Uterus (tissue), 2 donors: ENCODE data around the gene CAPZB.

Experiments
- POLR2A ChIP-seq, 2 donors: fragments of 450-650 bp; IDR thresholded peaks; one replicate each; pipeline ENCODE4 v1.6.1; 2016; ENCODE audit warnings: antibody characterized with exemption in 2 of 2, mild to moderate bottlenecking in 1 of 2, moderate library complexity in 1 of 2
- TF ChIP-seq, protein P1 (sequence below), 4 experiments: fragments of 200-600 bp in 2 of 4; fragments of 450-650 bp in 2 of 4; sonication (generic) in 2 of 4; IDR thresholded peaks; one replicate each; pipeline ENCODE4 v1.5.1; 2016 to 2019; ENCODE audit warnings: antibody characterized with exemption in 4 of 4, mild to moderate bottlenecking in 2 of 4, moderate library complexity in 1 of 4

DNA sequence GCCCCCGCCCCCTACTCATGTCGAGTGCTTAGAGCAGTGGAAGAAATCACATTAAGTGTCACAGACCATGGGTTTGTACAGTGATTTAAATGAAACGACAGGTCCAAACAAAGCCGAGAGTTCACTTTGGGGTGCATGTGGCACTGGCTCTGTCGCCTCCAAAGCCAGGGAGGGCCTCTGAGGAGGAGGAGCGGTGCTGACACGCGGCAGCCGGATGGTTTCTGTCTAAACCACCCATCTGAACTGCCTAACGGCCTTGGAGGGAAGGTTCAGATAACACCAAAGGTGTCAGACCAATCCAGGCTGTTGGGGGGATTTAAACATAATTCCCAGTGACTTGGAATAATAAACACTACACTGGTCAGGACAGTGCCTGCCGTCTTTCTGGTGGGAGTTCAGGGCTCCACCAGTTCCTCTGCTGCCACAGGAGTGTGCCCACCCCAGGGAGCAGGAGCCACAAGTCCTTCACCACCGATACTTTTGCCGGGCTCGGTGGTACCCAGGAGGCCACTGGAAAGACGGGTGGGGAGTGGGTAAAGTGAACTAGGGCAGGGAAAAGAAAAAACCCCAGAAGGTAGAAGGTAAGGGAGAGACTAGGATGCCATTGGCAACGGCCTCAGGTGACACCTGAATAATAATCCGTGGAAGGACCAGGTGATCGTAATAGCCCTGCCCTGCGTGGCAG is 95.0 kb downstream of the CAPZB start:
- TF ChIP-seq, protein P1, sequence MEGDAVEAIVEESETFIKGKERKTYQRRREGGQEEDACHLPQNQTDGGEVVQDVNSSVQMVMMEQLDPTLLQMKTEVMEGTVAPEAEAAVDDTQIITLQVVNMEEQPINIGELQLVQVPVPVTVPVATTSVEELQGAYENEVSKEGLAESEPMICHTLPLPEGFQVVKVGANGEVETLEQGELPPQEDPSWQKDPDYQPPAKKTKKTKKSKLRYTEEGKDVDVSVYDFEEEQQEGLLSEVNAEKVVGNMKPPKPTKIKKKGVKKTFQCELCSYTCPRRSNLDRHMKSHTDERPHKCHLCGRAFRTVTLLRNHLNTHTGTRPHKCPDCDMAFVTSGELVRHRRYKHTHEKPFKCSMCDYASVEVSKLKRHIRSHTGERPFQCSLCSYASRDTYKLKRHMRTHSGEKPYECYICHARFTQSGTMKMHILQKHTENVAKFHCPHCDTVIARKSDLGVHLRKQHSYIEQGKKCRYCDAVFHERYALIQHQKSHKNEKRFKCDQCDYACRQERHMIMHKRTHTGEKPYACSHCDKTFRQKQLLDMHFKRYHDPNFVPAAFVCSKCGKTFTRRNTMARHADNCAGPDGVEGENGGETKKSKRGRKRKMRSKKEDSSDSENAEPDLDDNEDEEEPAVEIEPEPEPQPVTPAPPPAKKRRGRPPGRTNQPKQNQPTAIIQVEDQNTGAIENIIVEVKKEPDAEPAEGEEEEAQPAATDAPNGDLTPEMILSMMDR (IDR thresholded peaks at IDR 0.05): no peak
- TF ChIP-seq POLR2A (IDR thresholded peaks at IDR 0.05): no peak
